GM12878 (cell line): Measurements from ENCODE around the gene FAF1. TPM values are rescaled to one million over a fixed set of nuclear protein-coding genes. Genes with fewer than 3 reads are reported as not detected.

Experiments
- ATAC-seq: fragments of 200-7000 bp; cut with Tn5 transposase; 3 replicates; pipeline ENCODE4 v1.9.1; 2020; ENCODE audit warnings: mild to moderate bottlenecking, moderate library complexity
- BruUV-seq: library from RNA; stranded (reverse); fragments of 400-500 nt; replicated peaks from 2 replicates; lab custom pipeline; 2021; lab: Mats Ljungman, UMichigan
- CTCF ChIA-PET: fragments of 300-600 bp; sonication (Branson Sonifier 250); formaldehyde crosslinking; extraction: SDS; loops from one replicate; lab custom pipeline; 2021; ENCODE audit warnings: inconsistent platforms; lab: Yijun Ruan, JAX
- POLR2A ChIA-PET: fragments of 350-600 bp; formaldehyde crosslinking; extraction: SDS; loops from one replicate; lab custom pipeline; 2021; ENCODE audit warnings: inconsistent platforms; lab: Charles Lee
- RAD21 ChIA-PET: fragments of 300-600 bp; sonication (Branson Sonifier 250); formaldehyde crosslinking; loops from one replicate; lab custom pipeline; 2023; ENCODE audit warnings: antibody characterized with exemption; ENCODE audit not compliant: unreplicated experiment; lab: Charles Lee
- SMC1A ChIA-PET: fragments of 300-600 bp; sonication (Branson Sonifier 250); formaldehyde crosslinking; loops from one replicate; lab custom pipeline; 2023; ENCODE audit not compliant: unreplicated experiment, uncharacterized antibody; lab: Charles Lee
- DNase-seq: peaks from one replicate; pipeline ENCODE4 v3.0.0-alpha.2; 2011; ENCODE audit warnings: low read depth, low spot score
- FAIRE-seq: peaks from 3 replicates; lab custom pipeline; 2011; peaks lifted over from hg19 to GRCh38; lab: Jason Lieb, UNC
- H2AFZ ChIP-seq: 2 replicates; pipeline ENCODE4 v1.6.0; 2011; ENCODE audit warnings: low read depth, low read length, control low read depth; ENCODE audit not compliant: control insufficient read depth
- H3K27ac ChIP-seq: 2 replicates; pipeline ENCODE4 v1.5.1; 2011; ENCODE audit warnings: control low read depth; ENCODE audit not compliant: control insufficient read depth, insufficient read depth
- H3K27me3 ChIP-seq, 2 experiments: replicated peaks in 1 of 2; 2 replicates each; pipeline versions ENCODE4 v1.6.0 to v1.6.1; 2011; ENCODE audit warnings: low read length in 1 of 2; ENCODE audit not compliant: control insufficient read depth in 2 of 2, insufficient read depth in 2 of 2
- H3K36me3 ChIP-seq, 2 experiments: 2 replicates each; pipeline ENCODE4 v1.5.1; 2011; ENCODE audit warnings: low read length in 1 of 2; ENCODE audit not compliant: control insufficient read depth in 2 of 2, insufficient read depth in 2 of 2
- H3K4me1 ChIP-seq: 2 replicates; pipeline ENCODE4 v1.6.1; 2011; ENCODE audit warnings: mild to moderate bottlenecking, low read length, moderate library complexity, mixed read lengths; ENCODE audit not compliant: control insufficient read depth, insufficient read depth
- H3K4me2 ChIP-seq: 2 replicates; pipeline ENCODE4 v1.6.0; 2011; ENCODE audit warnings: control low read depth; ENCODE audit not compliant: control insufficient read depth, insufficient read depth
- H3K4me3 ChIP-seq: fragments of 200-600 bp; sonication (generic); 2 replicates; pipeline ENCODE4 v1.5.1; 2016
- H3K79me2 ChIP-seq: 2 replicates; pipeline ENCODE4 v1.6.0; 2011; ENCODE audit warnings: low read length; ENCODE audit not compliant: control insufficient read depth, insufficient read depth
- H3K9ac ChIP-seq: 2 replicates; pipeline ENCODE4 v1.8.0; 2011; ENCODE audit warnings: low read length, control low read depth, mixed read lengths; ENCODE audit not compliant: control insufficient read depth, insufficient read depth
- H3K9me3 ChIP-seq: replicated peaks from 3 replicates; pipeline ENCODE4 v1.5.1; 2011; ENCODE audit warnings: mild to moderate bottlenecking, low read length; ENCODE audit not compliant: control insufficient read depth, insufficient read depth
- H4K20me1 ChIP-seq: 2 replicates; pipeline ENCODE4 v1.6.0; 2011; ENCODE audit not compliant: control insufficient read depth, insufficient read depth
- ATF7 ChIP-seq: fragments of 450-650 bp; IDR thresholded peaks from 2 replicates; pipeline ENCODE4 v1.6.1; 2016; ENCODE audit warnings: low read depth, mild to moderate bottlenecking
- CBX5 ChIP-seq: sonication (generic); IDR thresholded peaks from 2 replicates; pipeline ENCODE4 v1.6.1; 2016; ENCODE audit warnings: low read depth, moderate library complexity, mild to moderate bottlenecking, inconsistent platforms
- E4F1 ChIP-seq: fragments of 450-650 bp; IDR thresholded peaks from 2 replicates; pipeline ENCODE4 v1.6.1; 2018; ENCODE audit warnings: borderline replicate concordance, mild to moderate bottlenecking; ENCODE audit not compliant: partially characterized antibody
- MYC ChIP-seq: IDR thresholded peaks from 2 replicates; pipeline ENCODE4 v1.6.1; 2011; ENCODE audit warnings: mild to moderate bottlenecking, low read length, moderate library complexity, inconsistent platforms; ENCODE audit not compliant: insufficient read depth, insufficient replicate concordance, insufficient read length, severe bottlenecking
- NKRF ChIP-seq: fragments of 450-650 bp; conservative IDR thresholded peaks from 2 replicates; pipeline ENCODE4 v1.6.1; 2017; ENCODE audit warnings: mild to moderate bottlenecking, moderate library complexity
- POLR2AphosphoS5 ChIP-seq: IDR thresholded peaks from 2 replicates; pipeline ENCODE4 v1.6.1; 2011; ENCODE audit warnings: mild to moderate bottlenecking, low read length, inconsistent platforms
- REST ChIP-seq: IDR thresholded peaks from 2 replicates; pipeline ENCODE4 v1.6.1; 2012; ENCODE audit warnings: mild to moderate bottlenecking, low read depth, low read length
- SP1 ChIP-seq: IDR thresholded peaks from one replicate; pipeline ENCODE4 v1.6.1; 2011; ENCODE audit warnings: low read depth, low read length
- SREBF1 ChIP-seq: IDR thresholded peaks from 2 replicates; pipeline ENCODE4 v1.6.1; 2012; ENCODE audit warnings: mild to moderate bottlenecking, low read length
- ZBTB33 ChIP-seq: fragments of 450-650 bp; IDR thresholded peaks from 2 replicates; pipeline ENCODE4 v1.6.1; 2017; ENCODE audit warnings: mild to moderate bottlenecking
- in situ Hi-C: fragments of 300-500 bp; cut with MboI; formaldehyde crosslinking; loops from 9 replicates; pipeline ENCODE4 v1.14.3; 2018; ENCODE audit warnings: mixed read lengths
- intact Hi-C: fragments of 100-400 bp; cut with micrococcal nuclease; formaldehyde crosslinking; loops from one replicate; pipeline ENCODE4 v1.14.2; 2022; ENCODE audit not compliant: unreplicated experiment
- polyA plus RNA-seq, 11 experiments: library from polyadenylated mRNA; depleted of rRNA in 4 of 11; unstranded in 6 of 11; stranded (reverse) in 5 of 11; fragments of >200 nt; fragmentation: Nextera tagmentation in 4 of 11; fragmentation: Illumina TruSeq in 1 of 11; extraction: Ambion mirVana in 4 of 11; extraction: Trizol in 1 of 11; gene quantifications; 1 replicate in 1 of 11; 2 replicates in 10 of 11; pipeline versions ENCODE4 v1.2.1 to v1.2.3, GENCODE V29; 2011 to 2016; ENCODE audit warnings: inconsistent platforms in 2 of 11, missing spikeins in 2 of 11, low read depth in 1 of 11
- total RNA-seq, 4 experiments: library from RNA; depleted of rRNA in 3 of 4; stranded (reverse); fragments of >200 nt in 3 of 4; fragmentation: Illumina TruSeq in 1 of 4; extraction: Trizol in 1 of 4; gene quantifications; 2 replicates each; pipeline versions ENCODE4 v1.2.1 to v1.2.3, GENCODE V29; 2013 to 2021

Gene FAF1
- total and polyA plus RNA-seq, 10 of the 15 experiments (the other 5 are each of a cell fraction or from before 2014, with no cell fraction given), result 8.6 to 54.5 (median 23.7) TPM

- DNase-seq (no peak), ATAC-seq (no peak), FAIRE-seq (no peak)
- no peaks in the 10 kb centered on the region for H3K79me2 ChIP-seq
- H3K27me3 ChIP-seq, result no peaks in the 10 kb centered on the region
- ChIA-PET POLR2A (no interaction called here), SMC1A (interaction anchor here (1.6 kb wide), 1 partner anchor 424 kb away, joined by 4 read pairs; no protein-coding TSS in a partner anchor), CTCF (interaction anchor here (1.2 to 4.7 kb wide), 2 partner anchors 8 to 422 kb away, joined by 5 to 27 read pairs; no protein-coding TSS in a partner anchor), RAD21 (no interaction called here)
- in situ Hi-C loops (no loop called here), intact Hi-C loops (no loop called here)
- H3K27ac ChIP-seq, result no peak overlapping the region
- no peaks in the 10 kb centered on the region; the same call in 1 of the 2 replicates for H3K4me1 ChIP-seq
- H3K36me3 ChIP-seq, result no peaks in the 10 kb centered on the region
- H3K9ac ChIP-seq, result no peak overlapping the region
- H3K4me2 ChIP-seq, result no peak overlapping the region
- no TSS peak for BruUV-seq
- H3K4me3 ChIP-seq, result no peak overlapping the region
- no peaks in the 10 kb centered on the region; the same call in 1 of the 3 replicates for H3K9me3 ChIP-seq
- H4K20me1 ChIP-seq, result no peaks in the 10 kb centered on the region
- H2AFZ ChIP-seq, result no peak overlapping the region
- TF ChIP-seq ZBTB33 (no peak), ATF7 (no peak), REST (no peak), SREBF1 (no peak), SP1 (no peak), NKRF (no peak), MYC (no peak), POLR2AphosphoS5 (no peak), CBX5 (no peak), E4F1 (no peak)
These were observed 193.4 kb downstream of the FAF1 start for GRCh38 chr1:50766688-50767087.
